ENCODE results near the gene SLCO3A1. TPM values are rescaled to one million over a fixed set of nuclear protein-coding genes. Genes with fewer than 3 reads are reported as not detected.

The SLCO3A1 gene
- total and polyA plus RNA-seq, 2 donors (not counting 1 experiment from before 2014, with no cell fraction given): 8.1 to 16.8 TPM

GRCh38 chr15:92146511-92147150 is 293.1 kb downstream of the SLCO3A1 start:
- no peaks in the 10 kb centered on the region for H3K36me3 ChIP-seq (ENCODE audit: control insufficient read depth, insufficient read depth, low read length)
- H3K27ac ChIP-seq (ENCODE audit: insufficient read depth, low read length): no peak overlapping the region
- no peaks in the 10 kb centered on the region for H4K20me1 ChIP-seq (ENCODE audit: control insufficient read depth, extremely low read depth, insufficient read depth, low read length)
- no peak for TF ChIP-seq EZH2 (IDR thresholded peaks at IDR 0.05; ENCODE audit: low read length, missing control alignments)
- no peak for TF ChIP-seq CTCF (conservative IDR thresholded peaks at IDR 0.05 in 1 of 2, IDR thresholded peaks at IDR 0.05 in 1 of 2; ENCODE audit: low read depth in 1 of 2, low read length in 2 of 2)
- no peak overlapping the region for H2AFZ ChIP-seq (ENCODE audit: low read length)
- no peaks in the 10 kb centered on the region for H3K27me3 ChIP-seq (ENCODE audit: control insufficient read depth, insufficient read depth, low read length)
- peaks cover 2% of the 10 kb centered on the region for H3K4me1 ChIP-seq (ENCODE audit: control insufficient read depth, extremely low read depth, insufficient read depth, low read length)
- no peak overlapping the region for H3K9ac ChIP-seq (ENCODE audit: insufficient read depth, low read length)
- no peaks in the 10 kb centered on the region for H3K79me2 ChIP-seq (ENCODE audit: control insufficient read depth, insufficient read depth, low read length)
- no peak for DNase-seq (ENCODE audit: low read depth in 2 of 2)
- no peaks in the 10 kb centered on the region for H3K9me3 ChIP-seq (ENCODE audit: control insufficient read depth, insufficient read depth, low read depth, low read length)
- no peak overlapping the region for H3K4me3 ChIP-seq (replicated peaks in 1 of 4; ENCODE audit: control extremely low read depth in 1 of 4, insufficient read depth in 1 of 4, low read depth in 3 of 4, low read length in 4 of 4)
- H3K4me2 ChIP-seq (ENCODE audit: extremely low read depth, insufficient read depth, low read length): no peak overlapping the region

GRCh38 chr15:92149029-92149428 is 295.5 kb downstream of the SLCO3A1 start:
- no peak for DNase-seq (ENCODE audit: low read depth in 2 of 2)
- Histone ChIP-seq H3K4me1 (ENCODE audit: control insufficient read depth, extremely low read depth, insufficient read depth, low read length) (peaks cover 2% of the 10 kb centered on the region), H3K79me2 (ENCODE audit: control insufficient read depth, insufficient read depth, low read length) (no peaks in the 10 kb centered on the region), H3K36me3 (ENCODE audit: control insufficient read depth, insufficient read depth, low read length) (no peaks in the 10 kb centered on the region), H2AFZ (ENCODE audit: low read length) (no peak overlapping the region), H4K20me1 (ENCODE audit: control insufficient read depth, extremely low read depth, insufficient read depth, low read length) (no peaks in the 10 kb centered on the region), H3K9ac (ENCODE audit: insufficient read depth, low read length) (no peak overlapping the region), H3K4me3 (replicated peaks in 1 of 4; ENCODE audit: control extremely low read depth in 1 of 4, insufficient read depth in 1 of 4, low read depth in 3 of 4, low read length in 4 of 4) (no peak overlapping the region), H3K27ac (ENCODE audit: insufficient read depth, low read length) (no peak overlapping the region), H3K4me2 (ENCODE audit: extremely low read depth, insufficient read depth, low read length) (no peak overlapping the region), H3K9me3 (ENCODE audit: control insufficient read depth, insufficient read depth, low read depth, low read length) (no peaks in the 10 kb centered on the region), H3K27me3 (ENCODE audit: control insufficient read depth, insufficient read depth, low read length) (no peaks in the 10 kb centered on the region)
- TF ChIP-seq EZH2 (IDR thresholded peaks at IDR 0.05; ENCODE audit: low read length, missing control alignments) (no peak), CTCF (conservative IDR thresholded peaks at IDR 0.05 in 1 of 2, IDR thresholded peaks at IDR 0.05 in 1 of 2; ENCODE audit: low read depth in 1 of 2, low read length in 2 of 2) (no peak)

GRCh38 chr15:92149465-92149864 is 296.0 kb downstream of the SLCO3A1 start:
- Histone ChIP-seq H3K27me3 (ENCODE audit: control insufficient read depth, insufficient read depth, low read length) (no peaks in the 10 kb centered on the region), H4K20me1 (ENCODE audit: control insufficient read depth, extremely low read depth, insufficient read depth, low read length) (no peaks in the 10 kb centered on the region), H2AFZ (ENCODE audit: low read length) (no peak overlapping the region), H3K27ac (ENCODE audit: insufficient read depth, low read length) (no peak overlapping the region), H3K79me2 (ENCODE audit: control insufficient read depth, insufficient read depth, low read length) (no peaks in the 10 kb centered on the region), H3K4me3 (replicated peaks in 1 of 4; ENCODE audit: control extremely low read depth in 1 of 4, insufficient read depth in 1 of 4, low read depth in 3 of 4, low read length in 4 of 4) (no peak overlapping the region), H3K4me1 (ENCODE audit: control insufficient read depth, extremely low read depth, insufficient read depth, low read length) (peaks cover 2% of the 10 kb centered on the region), H3K36me3 (ENCODE audit: control insufficient read depth, insufficient read depth, low read length) (no peaks in the 10 kb centered on the region), H3K4me2 (ENCODE audit: extremely low read depth, insufficient read depth, low read length) (no peak overlapping the region), H3K9ac (ENCODE audit: insufficient read depth, low read length) (no peak overlapping the region), H3K9me3 (ENCODE audit: control insufficient read depth, insufficient read depth, low read depth, low read length) (no peaks in the 10 kb centered on the region)
- no peak for DNase-seq (ENCODE audit: low read depth in 2 of 2)
- TF ChIP-seq EZH2 (IDR thresholded peaks at IDR 0.05; ENCODE audit: low read length, missing control alignments): no peak
- no peak for TF ChIP-seq CTCF (conservative IDR thresholded peaks at IDR 0.05 in 1 of 2, IDR thresholded peaks at IDR 0.05 in 1 of 2; ENCODE audit: low read depth in 1 of 2, low read length in 2 of 2)
